Measurements from ENCODE around the gene FOXK1. TPM values are rescaled to one million over a fixed set of nuclear protein-coding genes. Genes with fewer than 3 reads are reported as not detected.

Gene FOXK1
- total and polyA plus RNA-seq, 9 of the 15 experiments (the other 6 are each of a cell fraction or from before 2014, with no cell fraction given), result 0.32 to 45.5 (median 8.1) TPM

GRCh38 chr7:4808026-4808425 is 125.9 kb downstream of the FOXK1 start:
- BruUV-seq (replicated peaks), result no TSS peak
- no peak overlapping the region for H2AFZ ChIP-seq (ENCODE audit: low read depth, low read length)
- in situ Hi-C loops (cut with MboI), result no loop called here

More at GRCh38 chr7:4808026-4808425, 125.9 kb downstream of the FOXK1 start:
- H3K4me1 ChIP-seq (replicated peaks in 1 of 2; ENCODE audit: control insufficient read depth in 2 of 2, insufficient read depth in 2 of 2, low read length in 2 of 2), result peaks cover 0 to 21% of the 10 kb centered on the region in 2 experiments; a peak in 2 of 5 replicates
- no peak overlapping the region for H3K4me2 ChIP-seq (ENCODE audit: insufficient read depth, low read length)
- ChIA-PET POLR2A (interaction anchor here (0.6 to 1.0 kb wide), 2 partner anchors 9 to 18 kb away, joined by 3 read pairs; no protein-coding TSS in a partner anchor), CTCF (ENCODE audit: low intra/inter-chr PET ratio) (no interaction called here)
- H3K27me3 ChIP-seq (ENCODE audit: control insufficient read depth in 2 of 2, insufficient read depth in 2 of 2, low read length in 2 of 2), result peaks cover 0 to 4% of the 10 kb centered on the region in 2 experiments; a peak in 2 of 5 replicates
- intact Hi-C loops (cut with micrococcal nuclease), result no loop called here
- TF ChIP-seq RNF2 (IDR thresholded peaks at IDR 0.05) (no peak), ZNF184 (CRISPR knock-in tag; IDR thresholded peaks at IDR 0.05) (no peak), IFI16 (CRISPR knock-in tag; IDR thresholded peaks at IDR 0.05) (no peak), ZNF316 (IDR thresholded peaks at IDR 0.05) (no peak), FOXJ3 (CRISPR knock-in tag; IDR thresholded peaks at IDR 0.05) (no peak), SMAD1 (IDR thresholded peaks at IDR 0.05; ENCODE audit: low read depth, low read length, partially characterized antibody) (no peak), BCOR (IDR thresholded peaks at IDR 0.05) (no peak), MYC (IDR thresholded peaks at IDR 0.05; ENCODE audit: low read depth, low read length) (no peak), MYC (CRISPR knock-in tag; IDR thresholded peaks at IDR 0.05; ENCODE audit: borderline replicate concordance, low read depth) (no peak), ZNF253 (CRISPR knock-in tag; conservative IDR thresholded peaks at IDR 0.05) (no peak)
- TF ChIP-seq, protein P1, sequence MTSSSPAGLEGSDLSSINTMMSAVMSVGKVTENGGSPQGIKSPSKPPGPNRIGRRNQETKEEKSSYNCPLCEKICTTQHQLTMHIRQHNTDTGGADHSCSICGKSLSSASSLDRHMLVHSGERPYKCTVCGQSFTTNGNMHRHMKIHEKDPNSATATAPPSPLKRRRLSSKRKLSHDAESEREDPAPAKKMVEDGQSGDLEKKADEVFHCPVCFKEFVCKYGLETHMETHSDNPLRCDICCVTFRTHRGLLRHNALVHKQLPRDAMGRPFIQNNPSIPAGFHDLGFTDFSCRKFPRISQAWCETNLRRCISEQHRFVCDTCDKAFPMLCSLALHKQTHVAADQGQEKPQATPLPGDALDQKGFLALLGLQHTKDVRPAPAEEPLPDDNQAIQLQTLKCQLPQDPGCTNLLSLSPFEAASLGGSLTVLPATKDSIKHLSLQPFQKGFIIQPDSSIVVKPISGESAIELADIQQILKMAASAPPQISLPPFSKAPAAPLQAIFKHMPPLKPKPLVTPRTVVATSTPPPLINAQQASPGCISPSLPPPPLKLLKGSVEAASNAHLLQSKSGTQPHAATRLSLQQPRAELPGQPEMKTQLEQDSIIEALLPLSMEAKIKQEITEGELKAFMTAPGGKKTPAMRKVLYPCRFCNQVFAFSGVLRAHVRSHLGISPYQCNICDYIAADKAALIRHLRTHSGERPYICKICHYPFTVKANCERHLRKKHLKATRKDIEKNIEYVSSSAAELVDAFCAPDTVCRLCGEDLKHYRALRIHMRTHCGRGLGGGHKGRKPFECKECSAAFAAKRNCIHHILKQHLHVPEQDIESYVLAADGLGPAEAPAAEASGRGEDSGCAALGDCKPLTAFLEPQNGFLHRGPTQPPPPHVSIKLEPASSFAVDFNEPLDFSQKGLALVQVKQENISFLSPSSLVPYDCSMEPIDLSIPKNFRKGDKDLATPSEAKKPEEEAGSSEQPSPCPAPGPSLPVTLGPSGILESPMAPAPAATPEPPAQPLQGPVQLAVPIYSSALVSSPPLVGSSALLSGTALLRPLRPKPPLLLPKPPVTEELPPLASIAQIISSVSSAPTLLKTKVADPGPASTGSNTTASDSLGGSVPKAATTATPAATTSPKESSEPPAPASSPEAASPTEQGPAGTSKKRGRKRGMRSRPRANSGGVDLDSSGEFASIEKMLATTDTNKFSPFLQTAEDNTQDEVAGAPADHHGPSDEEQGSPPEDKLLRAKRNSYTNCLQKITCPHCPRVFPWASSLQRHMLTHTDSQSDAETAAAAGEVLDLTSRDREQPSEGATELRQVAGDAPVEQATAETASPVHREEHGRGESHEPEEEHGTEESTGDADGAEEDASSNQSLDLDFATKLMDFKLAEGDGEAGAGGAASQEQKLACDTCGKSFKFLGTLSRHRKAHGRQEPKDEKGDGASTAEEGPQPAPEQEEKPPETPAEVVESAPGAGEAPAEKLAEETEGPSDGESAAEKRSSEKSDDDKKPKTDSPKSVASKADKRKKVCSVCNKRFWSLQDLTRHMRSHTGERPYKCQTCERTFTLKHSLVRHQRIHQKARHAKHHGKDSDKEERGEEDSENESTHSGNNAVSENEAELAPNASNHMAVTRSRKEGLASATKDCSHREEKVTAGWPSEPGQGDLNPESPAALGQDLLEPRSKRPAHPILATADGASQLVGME (CRISPR knock-in tag; IDR thresholded peaks at IDR 0.05), result no peak
- TF ChIP-seq, protein P2, sequence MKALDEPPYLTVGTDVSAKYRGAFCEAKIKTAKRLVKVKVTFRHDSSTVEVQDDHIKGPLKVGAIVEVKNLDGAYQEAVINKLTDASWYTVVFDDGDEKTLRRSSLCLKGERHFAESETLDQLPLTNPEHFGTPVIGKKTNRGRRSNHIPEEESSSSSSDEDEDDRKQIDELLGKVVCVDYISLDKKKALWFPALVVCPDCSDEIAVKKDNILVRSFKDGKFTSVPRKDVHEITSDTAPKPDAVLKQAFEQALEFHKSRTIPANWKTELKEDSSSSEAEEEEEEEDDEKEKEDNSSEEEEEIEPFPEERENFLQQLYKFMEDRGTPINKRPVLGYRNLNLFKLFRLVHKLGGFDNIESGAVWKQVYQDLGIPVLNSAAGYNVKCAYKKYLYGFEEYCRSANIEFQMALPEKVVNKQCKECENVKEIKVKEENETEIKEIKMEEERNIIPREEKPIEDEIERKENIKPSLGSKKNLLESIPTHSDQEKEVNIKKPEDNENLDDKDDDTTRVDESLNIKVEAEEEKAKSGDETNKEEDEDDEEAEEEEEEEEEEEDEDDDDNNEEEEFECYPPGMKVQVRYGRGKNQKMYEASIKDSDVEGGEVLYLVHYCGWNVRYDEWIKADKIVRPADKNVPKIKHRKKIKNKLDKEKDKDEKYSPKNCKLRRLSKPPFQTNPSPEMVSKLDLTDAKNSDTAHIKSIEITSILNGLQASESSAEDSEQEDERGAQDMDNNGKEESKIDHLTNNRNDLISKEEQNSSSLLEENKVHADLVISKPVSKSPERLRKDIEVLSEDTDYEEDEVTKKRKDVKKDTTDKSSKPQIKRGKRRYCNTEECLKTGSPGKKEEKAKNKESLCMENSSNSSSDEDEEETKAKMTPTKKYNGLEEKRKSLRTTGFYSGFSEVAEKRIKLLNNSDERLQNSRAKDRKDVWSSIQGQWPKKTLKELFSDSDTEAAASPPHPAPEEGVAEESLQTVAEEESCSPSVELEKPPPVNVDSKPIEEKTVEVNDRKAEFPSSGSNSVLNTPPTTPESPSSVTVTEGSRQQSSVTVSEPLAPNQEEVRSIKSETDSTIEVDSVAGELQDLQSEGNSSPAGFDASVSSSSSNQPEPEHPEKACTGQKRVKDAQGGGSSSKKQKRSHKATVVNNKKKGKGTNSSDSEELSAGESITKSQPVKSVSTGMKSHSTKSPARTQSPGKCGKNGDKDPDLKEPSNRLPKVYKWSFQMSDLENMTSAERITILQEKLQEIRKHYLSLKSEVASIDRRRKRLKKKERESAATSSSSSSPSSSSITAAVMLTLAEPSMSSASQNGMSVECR (CRISPR knock-in tag; IDR thresholded peaks at IDR 0.05), result no peak
- ATAC-seq (no peak), FAIRE-seq (no peak), DNase-seq (ENCODE audit: extremely low read depth in 1 of 4, low spot score in 3 of 4) (no peak)
- no peak overlapping the region for H3K27ac ChIP-seq (ENCODE audit: extremely low read depth, low read depth, low read length)
- H3K9me1 ChIP-seq (ENCODE audit: control insufficient read depth, insufficient read depth, low read length), result no peaks in the 10 kb centered on the region
- no peaks in the 10 kb centered on the region for H3K36me3 ChIP-seq (ENCODE audit: control insufficient read depth, insufficient read depth, low read length)
- H3K9ac ChIP-seq (ENCODE audit: insufficient read depth in 1 of 2, low read depth in 2 of 2, low read length in 2 of 2), result no peak overlapping the region
- H3K79me2 ChIP-seq (ENCODE audit: control insufficient read depth, insufficient read depth, low read length), result no peaks in the 10 kb centered on the region
- 36% methylated on average over 3 of the region's 5 CpGs for WGBS (ENCODE audit: insufficient coverage, low coverage, missing lambda C conversion rate)
- H4K20me1 ChIP-seq (replicated peaks; ENCODE audit: control insufficient read depth, insufficient read depth, low read length), result 0 out of 2 replicates have a peak, but pooled peaks cover 8% of the 10 kb centered on the region
- H3K9me3 ChIP-seq (replicated peaks; ENCODE audit: control insufficient read depth, insufficient read depth, low read depth, low read length), result no peaks in the 10 kb centered on the region
- H3K4me3 ChIP-seq, result no peak overlapping the region

All from K562 (cell line).